Activated naive CD4-positive, alpha-beta T cell treated with anti-CD3 and anti-CD28 coated beads for 36 hours (primary cell): ENCODE data around the gene SLC26A9. TPM values are rescaled to one million over a fixed set of nuclear protein-coding genes. Genes with fewer than 3 reads are reported as not detected.
"Not testable (repeated sequence)": the region's sequence is repeated elsewhere in the genome, so short reads cannot be mapped to it uniquely, and the experiment has no call there.

Source experiments
- CTCF ChIA-PET: fragments of 350-600 bp; sonication (Branson Sonifier 250); formaldehyde crosslinking; loops from one replicate; lab custom pipeline; 2021; ENCODE audit warnings: antibody characterized with exemption; lab: Charles Lee
- DNase-seq: peaks from one replicate; pipeline ENCODE4 v3.0.0-alpha.2; 2020
- H3K27ac Mint-ChIP-seq: one replicate; pipeline ENCODE4 v1.8.0; 2021; ENCODE audit warnings: mild to moderate bottlenecking, mixed read lengths
- H3K27me3 Mint-ChIP-seq: one replicate; pipeline ENCODE4 v1.8.0; 2021; ENCODE audit warnings: low read depth, mixed read lengths
- H3K36me3 Mint-ChIP-seq: one replicate; pipeline ENCODE4 v1.8.0; 2021; ENCODE audit warnings: low read depth, mixed read lengths
- H3K4me1 Mint-ChIP-seq: one replicate; pipeline ENCODE4 v1.8.0; 2021; ENCODE audit warnings: low read depth, mixed read lengths
- H3K4me3 Mint-ChIP-seq: one replicate; pipeline ENCODE4 v1.8.0; 2021; ENCODE audit warnings: mild to moderate bottlenecking, moderate library complexity, mixed read lengths
- H3K9me3 Mint-ChIP-seq: one replicate; pipeline ENCODE4 v1.8.0; 2021; ENCODE audit warnings: mixed read lengths
- intact Hi-C: fragments of 100-400 bp; cut with micrococcal nuclease; formaldehyde crosslinking; loops from one replicate; pipeline ENCODE4 v1.15.1; 2023
- total RNA-seq, 2 experiments: library from RNA; stranded (reverse); gene quantifications; one replicate each; pipeline ENCODE4 v1.2.3, GENCODE V29; 2021

The SLC26A9 gene
- total RNA-seq, 2 experiments from 2014 or later, result not detected

DNA sequence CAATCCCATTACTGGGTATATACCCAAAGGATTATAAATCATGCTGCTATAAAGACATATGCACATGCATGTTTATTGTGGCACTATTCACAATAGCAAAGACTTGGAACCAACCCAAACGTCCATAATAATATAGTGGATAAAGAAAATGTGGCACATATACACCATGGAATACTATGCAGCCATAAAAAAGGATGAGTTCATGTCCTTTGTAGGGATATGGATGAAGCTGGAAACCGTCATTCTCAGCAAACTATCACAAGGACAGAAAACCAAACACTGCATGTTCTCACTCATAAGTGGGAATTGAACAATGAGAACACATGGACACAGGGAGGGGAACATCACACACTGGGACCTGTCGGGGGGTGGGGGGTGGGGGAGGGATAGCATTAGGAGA, 38.2 kb downstream of the SLC26A9 start:
- H3K36me3 Mint-ChIP-seq, DNase-seq, H3K9me3 Mint-ChIP-seq, CTCF ChIA-PET, H3K4me1 Mint-ChIP-seq, H3K27ac Mint-ChIP-seq, intact Hi-C loops, H3K4me3 Mint-ChIP-seq: not testable (repeated sequence)
- H3K27me3 Mint-ChIP-seq, result peaks cover 12% of the 10 kb centered on the region

DNA sequence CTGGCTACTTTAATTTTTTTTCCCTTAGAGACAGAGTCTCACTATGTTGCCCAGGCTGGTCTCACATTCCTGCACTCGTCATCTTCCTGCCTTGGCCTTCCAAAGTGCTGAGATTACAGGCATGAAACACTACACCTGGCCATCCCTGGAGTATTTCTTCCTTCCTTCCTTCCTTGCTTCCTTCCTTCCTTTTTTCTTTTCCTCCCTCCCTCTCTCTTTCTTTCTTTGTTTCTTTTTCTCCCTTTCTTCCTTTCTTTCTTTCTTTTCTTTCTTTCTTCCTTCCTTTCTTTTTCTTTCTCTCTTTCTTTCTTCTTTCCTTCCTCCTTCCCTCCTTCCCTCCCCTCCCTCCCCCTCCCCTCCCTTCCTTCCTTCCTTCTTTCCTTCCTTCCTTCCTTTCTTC, 46.9 kb downstream of the SLC26A9 start:
- peaks cover 2% of the 10 kb centered on the region for H3K4me1 Mint-ChIP-seq
- peaks cover 10% of the 10 kb centered on the region for H3K9me3 Mint-ChIP-seq
- intact Hi-C loops, result no loop called here
- CTCF ChIA-PET, result interaction anchor here (0.6 to 0.9 kb wide), 3 partner anchors 21 to 182 kb away, joined by 3 to 5 read pairs (median 4); no protein-coding TSS in a partner anchor
- no peak overlapping the region for H3K27ac Mint-ChIP-seq
- H3K36me3 Mint-ChIP-seq, result no peaks in the 10 kb centered on the region
- no peak for DNase-seq
- no peak overlapping the region for H3K4me3 Mint-ChIP-seq
- H3K27me3 Mint-ChIP-seq, result peaks cover 11% of the 10 kb centered on the region

DNA sequence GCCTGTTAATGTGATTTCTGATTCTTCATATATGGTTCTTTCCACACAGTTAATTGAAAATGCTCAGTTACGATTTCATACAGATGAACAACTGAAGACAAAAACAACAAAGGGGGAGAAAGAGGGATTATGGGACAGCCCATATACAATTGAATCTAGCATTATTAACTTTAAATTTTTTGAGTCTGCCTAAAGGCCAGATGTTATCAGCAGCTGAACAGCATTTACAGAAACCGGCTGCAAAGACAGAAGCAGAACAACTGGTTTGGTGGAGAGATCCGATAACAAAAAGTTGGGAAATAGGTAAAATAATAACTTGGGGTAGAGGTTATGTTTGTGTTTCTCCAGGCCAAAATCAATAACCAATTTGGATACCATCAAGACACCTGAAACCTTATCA, 49.1 kb downstream of the SLC26A9 start:
- H3K4me3 Mint-ChIP-seq, H3K27ac Mint-ChIP-seq, DNase-seq, H3K36me3 Mint-ChIP-seq, H3K4me1 Mint-ChIP-seq, intact Hi-C loops, H3K27me3 Mint-ChIP-seq: not testable (repeated sequence)
- H3K9me3 Mint-ChIP-seq, result peaks cover 12% of the 10 kb centered on the region
- CTCF ChIA-PET, result interaction anchor here (1.1 kb wide), 1 partner anchor 83 kb away, joined by 4 read pairs; no protein-coding TSS in a partner anchor

DNA sequence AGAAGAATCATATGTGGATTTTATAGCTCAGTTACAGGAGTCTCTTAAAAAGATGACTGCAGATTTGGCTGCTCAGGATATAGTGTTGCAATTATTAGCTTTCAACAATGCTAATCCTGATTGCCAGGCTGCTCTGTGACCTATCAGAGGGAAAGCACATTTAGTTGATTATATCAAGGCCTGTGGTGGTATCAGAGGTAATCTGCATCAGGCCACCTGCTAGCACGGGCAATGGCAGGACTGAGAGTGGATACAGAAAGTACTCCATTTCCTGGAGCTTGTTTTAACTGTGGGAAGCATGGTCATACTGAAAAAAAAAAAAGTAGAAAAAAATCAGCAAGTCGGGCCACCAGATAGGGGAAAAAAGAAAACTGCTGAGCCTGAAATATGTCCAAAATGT, 51.1 kb downstream of the SLC26A9 start:
- H3K4me1 Mint-ChIP-seq, H3K36me3 Mint-ChIP-seq, H3K4me3 Mint-ChIP-seq, H3K27me3 Mint-ChIP-seq, DNase-seq, H3K27ac Mint-ChIP-seq, intact Hi-C loops: not testable (repeated sequence)
- CTCF ChIA-PET, result interaction anchor here (0.6 to 2.4 kb wide), 3 partner anchors 85 to 393 kb away, joined by 3 to 8 read pairs (median 5); no protein-coding TSS in a partner anchor
- peaks cover 14% of the 10 kb centered on the region for H3K9me3 Mint-ChIP-seq

DNA sequence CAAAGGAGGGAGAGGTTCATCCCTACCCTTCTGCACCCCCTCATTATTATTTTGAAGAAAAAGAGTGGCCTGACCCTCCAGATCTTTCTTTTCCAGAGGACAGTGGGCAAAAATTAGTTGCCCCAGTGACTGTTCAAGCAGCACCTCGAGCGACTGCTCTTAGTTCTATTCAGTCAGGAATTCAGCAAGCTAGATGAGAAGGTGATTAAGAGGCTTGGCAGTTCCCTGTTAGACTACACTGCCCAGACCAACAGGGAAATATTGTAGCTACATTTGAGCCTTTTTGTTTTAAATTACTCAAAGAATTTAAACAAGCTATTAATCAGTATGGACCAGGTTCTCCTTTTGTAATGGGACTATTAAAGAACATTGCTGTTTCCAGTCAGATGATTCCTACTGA, 51.8 kb downstream of the SLC26A9 start:
- DNase-seq, H3K27me3 Mint-ChIP-seq, H3K27ac Mint-ChIP-seq, H3K4me3 Mint-ChIP-seq, H3K4me1 Mint-ChIP-seq, intact Hi-C loops, H3K36me3 Mint-ChIP-seq: not testable (repeated sequence)
- H3K9me3 Mint-ChIP-seq, result peaks cover 14% of the 10 kb centered on the region
- CTCF ChIA-PET, result interaction anchor here (1.1 to 2.4 kb wide), 2 partner anchors 86 to 100 kb away, joined by 5 to 8 read pairs; no protein-coding TSS in a partner anchor

GRCh38 chr1:205890631-205891030, 52.6 kb downstream of the SLC26A9 start:
- intact Hi-C loops, CTCF ChIA-PET, H3K4me1 Mint-ChIP-seq, H3K4me3 Mint-ChIP-seq, DNase-seq, H3K9me3 Mint-ChIP-seq, H3K27ac Mint-ChIP-seq, H3K36me3 Mint-ChIP-seq, H3K27me3 Mint-ChIP-seq: not testable (repeated sequence)

GRCh38 chr1:205889706-205890105, 53.5 kb downstream of the SLC26A9 start:
- intact Hi-C loops, DNase-seq, H3K4me1 Mint-ChIP-seq, H3K36me3 Mint-ChIP-seq, H3K9me3 Mint-ChIP-seq, H3K4me3 Mint-ChIP-seq, H3K27me3 Mint-ChIP-seq, H3K27ac Mint-ChIP-seq: not testable (repeated sequence)
- CTCF ChIA-PET, result interaction anchor here (0.6 kb wide), 1 partner anchor 8 kb away, joined by 4 read pairs; no protein-coding TSS in a partner anchor

DNA sequence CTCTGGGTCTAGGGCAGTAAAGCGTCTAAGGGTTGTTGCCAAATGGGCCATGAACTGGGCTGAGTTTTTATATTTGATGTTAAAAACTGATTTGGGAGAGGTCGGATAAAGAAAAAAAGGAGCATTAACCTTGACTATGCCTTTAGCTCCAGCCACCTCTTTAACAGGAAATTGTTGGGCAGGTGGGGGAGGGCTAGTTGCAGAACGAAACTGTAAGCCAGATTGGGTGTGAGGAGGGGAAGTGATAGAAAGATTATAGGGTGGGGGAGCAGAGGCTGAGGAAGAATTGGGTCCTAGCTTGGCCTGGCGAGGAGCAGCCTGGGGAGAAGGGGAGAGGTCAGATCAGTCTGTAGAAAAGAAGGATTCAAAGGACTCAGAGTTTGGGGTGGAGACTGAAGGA, 54.2 kb downstream of the SLC26A9 start:
- intact Hi-C loops, H3K4me3 Mint-ChIP-seq, H3K27me3 Mint-ChIP-seq, H3K27ac Mint-ChIP-seq, H3K9me3 Mint-ChIP-seq, H3K36me3 Mint-ChIP-seq, H3K4me1 Mint-ChIP-seq: not testable (repeated sequence)
- peak; percentile 27 for DNase-seq
- CTCF ChIA-PET, result interaction anchor here (0.6 to 1.2 kb wide), 2 partner anchors 9 to 88 kb away, joined by 3 to 4 read pairs; no protein-coding TSS in a partner anchor

- CTCF ChIA-PET, result no interaction called here
- DNase-seq, result no peak
- H3K9me3 Mint-ChIP-seq, result peaks cover 16% of the 10 kb centered on the region
- H3K4me1 Mint-ChIP-seq, result peaks cover 3% of the 10 kb centered on the region
- intact Hi-C loops, result no loop called here
- no peak overlapping the region for H3K27ac Mint-ChIP-seq
- H3K27me3 Mint-ChIP-seq, result peaks cover 7% of the 10 kb centered on the region
- no peaks in the 10 kb centered on the region for H3K36me3 Mint-ChIP-seq
- H3K4me3 Mint-ChIP-seq, result no peak overlapping the region
These were observed 59.5 kb downstream of the SLC26A9 start for GRCh38 chr1:205883792-205884191.

DNA sequence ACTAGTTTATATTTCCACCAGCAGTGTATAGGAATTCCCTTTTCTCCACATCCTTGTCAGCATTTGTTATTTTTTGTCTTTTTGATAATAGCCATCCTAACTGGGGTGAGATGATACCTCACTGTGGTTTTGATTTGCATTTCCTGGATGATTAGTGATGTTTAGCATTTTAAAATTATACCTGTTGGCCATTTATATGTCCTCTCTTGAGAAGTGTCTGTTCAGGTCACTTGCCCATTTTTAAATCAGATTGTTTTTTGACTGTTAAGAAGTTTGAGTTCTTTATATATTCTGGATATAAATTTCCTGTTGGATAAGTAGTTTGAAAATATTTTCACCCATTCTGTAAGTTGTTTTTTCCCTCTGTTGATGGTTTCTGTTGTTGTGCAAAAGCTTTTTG, 62.3 kb downstream of the SLC26A9 start:
- Mint-ChIP-seq H3K9me3 (peaks cover 24% of the 10 kb centered on the region), H3K27me3 (peaks cover 7% of the 10 kb centered on the region), H3K36me3 (no peaks in the 10 kb centered on the region), H3K27ac (no peak overlapping the region), H3K4me1 (no peaks in the 10 kb centered on the region), H3K4me3 (no peak overlapping the region)
- CTCF ChIA-PET, result no interaction called here
- intact Hi-C loops, result no loop called here
- no peak for DNase-seq

GRCh38 chr1:205879974-205880373, 63.3 kb downstream of the SLC26A9 start:
- no peak for DNase-seq
- CTCF ChIA-PET, result no interaction called here
- no peak overlapping the region for H3K4me3 Mint-ChIP-seq
- peaks cover 24% of the 10 kb centered on the region for H3K9me3 Mint-ChIP-seq
- intact Hi-C loops, result no loop called here
- peaks cover 7% of the 10 kb centered on the region for H3K27me3 Mint-ChIP-seq
- no peaks in the 10 kb centered on the region for H3K36me3 Mint-ChIP-seq
- no peaks in the 10 kb centered on the region for H3K4me1 Mint-ChIP-seq
- no peak overlapping the region for H3K27ac Mint-ChIP-seq

DNA sequence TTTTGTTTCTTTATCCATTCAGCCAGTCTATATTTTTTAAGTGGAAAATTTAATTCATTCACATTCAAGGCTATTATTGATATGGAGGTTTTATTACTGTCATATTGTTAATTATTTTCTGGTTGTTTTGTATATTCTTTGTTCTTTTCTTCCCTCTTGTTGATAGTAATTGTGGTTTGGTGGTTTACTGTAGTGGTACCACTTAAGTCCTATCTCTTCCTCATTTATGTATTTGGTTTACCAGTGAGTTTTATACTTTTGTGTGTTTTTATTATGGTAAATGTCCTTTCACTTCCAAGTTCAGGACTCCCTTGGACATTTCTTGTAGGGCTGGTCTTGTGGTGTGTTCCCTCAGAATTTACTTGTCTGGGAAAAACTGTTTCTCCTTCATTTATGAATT, 65.2 kb downstream of the SLC26A9 start:
- Mint-ChIP-seq H3K27me3 (peaks cover 7% of the 10 kb centered on the region), H3K9me3 (peaks cover 24% of the 10 kb centered on the region), H3K36me3 (no peaks in the 10 kb centered on the region), H3K27ac (peak overlapping the region; percentile 68), H3K4me1 (no peaks in the 10 kb centered on the region), H3K4me3 (no peak overlapping the region)
- CTCF ChIA-PET, result no interaction called here
- DNase-seq, result no peak
- intact Hi-C loops, result no loop called here

- H3K4me1 Mint-ChIP-seq, result not testable (repeated sequence)
These were observed 70.1 kb downstream of the SLC26A9 start for GRCh38 chr1:205873148-205873547.

More at GRCh38 chr1:205873148-205873547, 70.1 kb downstream of the SLC26A9 start:
- intact Hi-C loops, CTCF ChIA-PET, H3K4me3 Mint-ChIP-seq, H3K36me3 Mint-ChIP-seq, H3K9me3 Mint-ChIP-seq, H3K27me3 Mint-ChIP-seq, H3K27ac Mint-ChIP-seq, DNase-seq: not testable (repeated sequence)
